HG03439 (cell line): ENCODE measurements around the gene TRIP10.

Experiments used
- ATAC-seq: cut with Tn5 transposase; IDR thresholded peaks from one replicate; pipeline ENCODE4 v1.9.1; 2021; ENCODE audit warnings: mild to moderate bottlenecking, moderate library complexity; ENCODE audit not compliant: unreplicated experiment

Gene TRIP10

DNA sequence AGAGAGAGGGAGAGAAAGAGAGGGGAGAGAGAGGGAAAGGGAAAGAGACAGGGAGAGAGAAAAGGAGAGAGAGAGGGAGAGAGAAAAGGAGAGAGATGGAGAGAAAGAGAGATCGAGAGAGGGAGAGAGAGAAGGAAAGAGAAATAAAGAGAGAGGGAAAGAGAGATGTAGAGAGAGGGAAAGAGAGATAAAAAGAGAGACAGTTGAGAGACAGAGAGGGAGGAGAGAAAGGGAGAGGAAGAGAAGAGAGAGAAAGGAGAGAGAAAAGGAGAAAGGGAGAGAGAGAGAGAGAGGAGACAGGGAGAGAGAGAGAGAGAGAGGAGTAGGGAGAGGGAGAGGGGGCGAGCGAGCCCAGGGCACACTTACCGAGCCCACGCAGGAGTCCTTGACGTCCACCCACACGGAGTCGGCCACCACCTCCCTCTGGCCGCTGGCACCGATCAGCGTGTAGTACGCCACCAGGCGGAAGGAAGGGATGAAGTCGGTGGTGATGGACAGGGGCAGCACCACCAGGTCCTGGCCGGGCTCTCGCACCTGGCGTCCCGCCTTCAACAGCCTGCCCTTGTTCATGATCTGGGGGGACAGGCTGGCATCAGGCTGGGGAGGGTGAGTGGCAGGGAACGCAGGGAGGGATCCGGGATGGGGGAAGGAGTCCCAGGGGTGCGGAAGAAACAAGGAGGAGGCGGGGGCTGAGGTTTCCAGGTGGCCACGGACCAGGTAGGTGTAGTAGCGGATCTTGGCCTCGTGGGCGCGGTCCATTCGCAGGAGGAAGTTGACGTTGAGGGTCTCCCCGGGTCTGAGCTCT lies 29.0 kb upstream of the TRIP10 start:
- ATAC-seq, result no peak

DNA sequence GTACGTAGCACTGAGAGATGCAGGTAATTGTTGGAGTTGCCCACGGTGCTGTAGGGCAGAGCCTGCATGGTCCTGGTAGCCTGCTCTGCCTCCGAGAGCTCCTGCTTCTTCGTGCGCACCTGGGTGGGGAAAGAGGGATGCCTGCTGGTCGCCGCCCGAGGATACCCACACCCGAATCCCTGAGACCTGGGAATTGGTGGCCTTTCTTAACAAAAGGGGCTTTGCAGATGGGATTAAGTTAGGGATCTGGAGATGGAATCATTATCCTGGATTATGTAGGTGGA lies 28.5 kb upstream of the TRIP10 start:
- ATAC-seq, result no peak

DNA sequence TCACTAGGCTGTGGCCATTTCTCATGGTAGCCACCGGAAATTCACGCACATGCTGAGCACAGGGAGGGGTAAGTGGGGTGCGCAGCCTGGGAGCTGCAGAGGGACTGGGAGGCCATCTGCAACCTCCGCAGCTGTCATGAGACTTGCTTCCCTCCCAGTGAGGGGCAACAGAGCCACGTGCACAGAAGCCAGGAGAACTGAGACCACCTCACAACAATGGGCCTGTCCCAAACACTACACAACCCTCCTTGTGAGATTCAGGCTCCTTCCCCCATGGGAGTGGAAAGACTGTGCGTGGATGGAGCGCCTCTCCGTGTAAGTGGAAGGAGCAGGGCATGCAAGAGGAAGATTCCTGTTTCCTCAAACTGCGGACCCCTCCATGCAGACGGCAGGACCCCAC lies 27.9 kb upstream of the TRIP10 start:
- no peak for ATAC-seq

DNA sequence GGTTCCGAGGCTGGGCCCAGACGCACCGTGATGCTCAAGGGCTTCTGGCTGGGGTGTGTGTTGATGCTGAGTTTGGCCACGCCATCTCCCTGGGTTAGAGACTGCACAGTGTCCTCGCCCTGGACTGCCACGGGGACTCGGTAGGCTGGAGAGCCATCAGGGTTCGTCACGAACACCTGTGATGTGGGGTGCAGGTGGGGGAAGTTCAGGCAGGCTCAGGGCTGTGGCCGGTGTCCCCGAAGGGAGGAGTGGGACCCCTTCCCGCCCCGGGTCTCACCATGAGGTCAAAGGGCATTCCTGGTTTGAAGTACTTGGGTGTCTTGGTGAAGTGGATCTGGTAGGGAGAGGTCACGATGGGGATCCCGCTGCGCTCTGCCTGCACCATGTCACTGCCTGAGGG lies 27.2 kb upstream of the TRIP10 start:
- no peak for ATAC-seq

DNA sequence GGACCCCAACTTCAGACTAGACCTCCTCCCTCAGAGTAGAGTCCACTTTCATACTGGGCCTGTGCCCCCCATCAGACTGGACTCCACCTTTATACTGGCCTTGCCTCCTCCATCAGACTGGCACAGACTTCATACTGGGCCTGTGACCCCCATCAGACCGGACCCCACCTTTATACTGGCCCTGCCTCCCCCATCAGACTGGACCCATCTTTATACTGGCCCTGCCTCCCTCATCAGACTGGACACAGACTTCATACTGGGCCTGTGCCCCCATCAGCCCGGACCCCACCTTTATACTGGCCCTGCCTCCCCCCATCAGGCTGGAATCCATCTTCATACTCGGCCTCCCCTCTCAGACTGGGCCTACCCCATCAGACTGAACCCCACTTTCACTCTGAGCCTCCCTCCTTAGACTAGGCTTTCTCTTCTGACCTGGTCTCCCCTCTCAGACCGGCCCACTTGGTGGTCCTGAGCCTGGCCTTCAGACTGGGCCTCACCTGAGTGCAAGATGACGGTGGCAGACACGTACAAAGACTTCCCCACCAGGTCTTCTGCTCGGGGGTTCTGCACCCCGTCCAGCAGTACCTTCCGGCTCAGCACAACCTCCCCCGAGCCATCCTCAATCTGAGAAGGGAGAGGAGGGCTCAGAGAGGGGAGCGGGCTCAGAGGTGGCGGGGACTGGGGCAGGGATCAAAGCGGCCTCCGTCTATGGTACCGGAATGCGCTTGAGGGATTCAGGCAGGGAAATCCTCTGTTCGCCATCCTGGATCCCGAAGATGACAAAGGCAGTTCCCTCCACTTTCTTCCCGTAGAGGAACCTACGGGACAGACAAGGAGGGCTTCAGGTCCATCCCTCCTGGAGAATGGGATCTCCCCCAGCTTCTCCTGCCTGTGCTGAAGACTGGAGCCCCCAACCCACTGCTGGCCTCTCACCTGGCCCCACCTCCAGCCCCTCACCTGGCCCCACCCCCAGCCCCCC lies 26.5 kb upstream of the TRIP10 start:
- no peak for ATAC-seq

DNA sequence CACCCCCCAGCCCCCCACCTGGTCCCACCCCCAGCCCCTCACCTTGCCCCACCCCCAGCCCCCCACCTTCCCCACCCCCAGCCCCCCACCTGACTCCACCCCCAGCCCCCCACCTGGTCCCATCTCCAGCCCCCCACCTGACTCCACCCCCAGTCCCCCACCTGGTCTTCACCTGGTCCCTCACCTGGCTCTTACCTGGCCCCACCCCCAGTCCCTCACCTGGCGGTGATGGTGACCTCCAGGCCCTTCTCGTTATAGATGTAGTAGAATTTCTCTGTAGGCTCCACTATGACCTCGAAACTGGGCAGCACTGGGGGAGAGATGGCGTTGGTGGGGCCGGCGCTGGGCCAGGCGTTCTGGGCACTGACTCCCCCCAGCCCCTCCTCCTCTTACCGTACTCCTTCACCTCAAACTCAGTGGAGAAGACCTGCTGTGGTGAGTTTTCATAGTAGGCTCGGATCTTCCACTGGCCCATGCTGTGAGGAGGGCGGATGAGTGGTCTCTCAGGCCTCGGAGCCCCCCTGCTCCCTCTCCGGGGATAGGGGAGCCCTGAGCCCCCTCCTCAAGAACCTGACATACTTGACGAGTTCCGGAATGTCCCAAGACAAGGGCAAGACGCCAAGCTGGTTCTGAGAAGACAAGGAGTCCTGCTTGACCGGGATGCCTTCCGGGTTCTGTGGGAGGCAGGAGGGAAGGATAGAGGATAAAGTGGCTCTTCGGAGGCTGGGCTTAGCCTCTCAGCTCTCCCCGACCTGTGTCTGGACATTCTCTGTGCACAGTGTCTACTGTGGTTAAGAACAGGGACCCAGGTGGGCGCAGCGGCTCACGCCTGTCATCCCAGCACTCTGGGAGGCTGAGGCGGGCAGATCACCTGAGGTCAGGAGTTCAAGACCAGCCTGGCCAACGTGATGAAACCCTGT lies 25.4 kb upstream of the TRIP10 start:
- ATAC-seq, result no peak

DNA sequence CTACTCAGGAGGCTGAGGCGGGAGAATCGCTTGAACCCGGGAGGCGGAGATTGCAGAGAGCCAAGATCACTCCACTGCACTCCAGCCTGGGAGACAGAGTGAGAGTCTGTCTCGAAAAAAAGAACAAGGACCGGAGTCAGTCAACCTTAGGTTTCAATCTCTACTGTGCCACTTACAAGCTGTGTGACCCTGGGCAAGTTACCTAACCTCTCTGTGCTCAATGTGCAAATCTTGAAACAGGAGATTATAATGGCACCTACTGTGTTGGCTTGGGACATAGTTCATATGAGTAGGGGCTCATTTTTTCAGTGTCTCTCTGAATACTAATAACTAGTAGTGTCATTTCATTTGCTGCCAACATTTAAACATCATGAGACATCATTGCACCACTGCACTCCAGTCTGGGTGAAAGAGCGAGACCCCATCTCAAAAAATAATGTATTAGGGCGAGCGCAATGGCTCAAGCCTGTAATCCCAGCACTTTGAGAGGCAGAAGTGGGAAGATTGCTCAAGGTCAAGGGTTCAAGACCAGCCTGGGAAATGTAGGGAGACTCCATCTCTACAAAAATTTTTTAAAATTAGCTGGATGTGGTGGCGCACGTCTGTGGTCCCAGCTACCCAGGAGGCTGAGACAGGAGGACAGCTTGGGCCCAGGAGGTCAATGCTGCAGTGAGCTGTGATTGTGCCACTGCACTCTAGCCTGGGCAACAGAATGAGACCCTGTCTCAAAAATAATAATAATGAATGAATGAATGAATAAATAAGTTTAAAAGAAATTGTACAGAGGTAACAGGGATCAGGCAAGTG lies 24.5 kb upstream of the TRIP10 start:
- ATAC-seq, result no peak

DNA sequence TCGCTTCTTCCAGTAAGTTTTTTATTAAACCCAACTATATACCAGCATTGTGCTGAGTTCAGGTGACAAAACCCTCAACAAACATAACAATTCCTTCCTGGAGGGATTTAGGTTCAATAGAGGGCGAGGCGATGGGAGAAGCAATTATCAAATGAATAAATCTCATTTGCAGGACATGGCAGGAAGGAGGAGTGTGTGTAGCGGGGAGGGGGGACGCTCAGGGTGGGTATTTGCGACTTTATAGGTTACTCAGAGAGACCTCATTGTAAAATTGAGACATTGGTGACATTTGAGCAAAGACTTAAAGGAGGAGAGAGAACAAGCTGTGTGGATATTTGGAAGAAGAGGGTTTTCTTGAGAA lies 22.9 kb upstream of the TRIP10 start:
- no peak for ATAC-seq

DNA sequence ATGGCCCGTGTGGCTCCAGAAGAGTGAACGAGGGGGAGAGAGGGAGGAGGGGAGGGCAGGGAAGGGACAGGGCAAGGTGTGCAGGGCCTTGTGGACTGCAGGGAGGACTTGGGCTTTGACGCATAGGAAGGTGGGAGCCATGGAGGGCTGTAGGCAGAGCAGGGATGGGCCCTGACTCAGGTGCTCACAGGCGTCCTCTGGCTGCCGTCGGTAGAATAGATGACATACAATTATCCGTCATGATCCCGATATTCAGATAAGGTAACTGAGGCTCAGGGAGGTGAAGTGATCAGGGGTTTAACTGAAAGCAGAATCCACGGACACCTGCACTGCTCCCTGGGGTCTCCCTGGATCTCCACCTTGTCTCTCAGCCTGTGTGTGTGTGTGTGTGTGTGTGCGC lies 22.4 kb upstream of the TRIP10 start:
- ATAC-seq, result no peak

DNA sequence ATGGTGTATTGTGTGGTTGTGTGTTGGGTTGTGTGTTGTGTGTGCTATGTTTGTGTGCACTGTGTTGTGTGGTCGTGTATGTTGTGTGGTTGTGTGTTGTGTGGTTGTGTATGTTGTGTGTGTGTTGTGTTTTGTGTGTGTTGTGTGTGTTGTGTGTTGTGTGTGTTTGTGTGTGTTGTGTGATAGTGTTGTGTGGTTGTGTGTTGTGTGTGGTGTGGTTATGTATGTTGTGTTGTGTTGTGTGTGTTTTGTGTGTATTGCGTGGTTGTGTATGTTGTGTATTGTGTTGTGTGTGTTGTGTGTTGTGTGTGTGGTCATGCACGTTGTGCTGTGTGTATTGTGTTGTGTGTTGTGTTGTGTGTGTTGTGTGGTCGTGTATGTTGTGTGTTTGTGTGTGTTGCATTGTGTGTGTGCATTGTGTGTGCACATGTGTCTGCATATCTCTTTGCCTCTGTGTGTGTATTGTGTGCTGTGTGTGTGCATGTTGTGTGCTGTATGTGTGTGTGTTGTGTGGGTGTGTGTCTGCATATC lies 22.0 kb upstream of the TRIP10 start:
- no peak for ATAC-seq

DNA sequence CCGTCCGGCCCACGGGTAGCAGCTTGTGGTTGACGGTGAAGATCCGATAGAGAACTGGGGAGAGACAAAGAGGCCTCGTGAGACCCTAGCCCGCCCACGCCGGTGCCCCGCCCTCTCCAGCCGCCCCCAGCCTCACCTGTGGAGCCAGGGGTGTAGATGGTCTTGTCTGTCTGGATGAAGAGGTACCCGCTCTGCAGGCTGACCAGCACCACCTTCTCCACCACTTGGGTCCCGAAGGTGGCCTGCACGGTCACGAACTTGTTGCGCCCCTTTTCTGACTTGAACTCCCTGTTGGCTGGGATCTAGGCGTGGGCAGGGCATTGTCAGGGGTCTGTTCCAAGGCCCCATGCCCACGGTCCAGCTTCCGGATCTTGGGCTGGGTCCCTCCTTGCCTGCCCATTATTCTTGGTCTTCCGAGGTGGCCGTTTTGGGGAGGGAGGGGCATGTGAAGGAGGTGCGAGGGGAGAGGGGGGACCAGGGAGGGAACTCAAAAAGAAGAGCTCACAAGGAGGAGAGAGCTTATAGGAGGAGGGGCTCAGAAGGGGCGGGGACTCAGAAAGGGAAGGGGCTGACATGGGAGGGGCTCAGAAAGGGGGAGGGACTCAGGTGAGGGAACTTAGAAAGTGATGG lies 21.3 kb upstream of the TRIP10 start:
- ATAC-seq, result no peak

DNA sequence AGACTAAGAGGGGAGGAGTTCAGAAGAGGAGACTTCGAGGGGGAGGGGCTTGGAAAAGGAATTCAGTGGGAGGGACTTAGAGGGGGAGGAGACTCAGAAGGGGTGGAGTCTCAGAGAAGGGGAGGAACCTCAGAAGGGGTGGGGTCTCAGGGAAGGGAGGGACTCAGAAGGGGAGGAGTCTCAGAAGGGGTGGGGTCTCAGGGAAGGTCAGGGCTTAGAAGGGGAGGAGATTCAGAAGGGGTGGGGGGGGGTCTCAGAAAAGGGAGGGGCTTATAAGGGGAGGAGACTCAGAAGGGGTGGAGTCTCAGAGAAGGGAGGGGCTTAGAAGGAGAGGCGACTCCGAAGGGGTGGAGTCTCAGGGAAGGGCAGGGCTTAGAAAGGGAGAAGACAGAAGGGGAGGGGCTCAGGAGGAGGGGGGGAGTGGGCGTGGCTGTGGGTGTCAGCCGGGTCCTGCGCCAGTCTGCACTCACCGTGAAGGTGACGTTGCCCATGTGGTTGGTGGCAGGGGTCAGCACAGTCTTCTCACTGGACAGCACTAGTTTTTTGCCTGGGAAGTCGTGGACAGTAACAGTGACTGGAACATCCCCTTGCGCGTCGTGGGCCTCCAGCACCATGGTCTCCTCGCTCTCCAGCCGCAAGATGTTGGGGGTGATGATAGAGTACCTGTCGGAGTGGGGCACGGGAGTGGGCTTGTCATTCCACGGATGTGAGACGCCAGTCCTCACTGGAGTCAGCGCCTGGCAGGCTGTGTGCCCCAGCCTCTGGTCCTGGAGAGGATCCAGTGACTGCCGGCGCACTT lies 20.5 kb upstream of the TRIP10 start:
- ATAC-seq, result no peak

DNA sequence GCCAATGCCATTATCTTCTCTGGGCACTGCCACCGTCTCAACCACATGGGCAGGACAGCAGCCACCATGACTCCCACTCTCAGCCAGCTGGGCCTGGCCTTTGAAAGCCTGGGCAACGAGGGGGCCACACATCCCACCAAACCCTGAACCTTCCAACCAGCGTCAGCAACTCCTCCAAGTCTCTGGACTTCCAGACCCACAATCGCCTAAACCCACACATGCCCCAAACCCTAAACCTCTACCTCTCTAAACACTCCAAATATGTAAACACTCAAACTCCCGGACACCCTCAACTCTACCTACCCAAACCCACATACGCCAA lies 20.0 kb upstream of the TRIP10 start:
- ATAC-seq, result no peak

DNA sequence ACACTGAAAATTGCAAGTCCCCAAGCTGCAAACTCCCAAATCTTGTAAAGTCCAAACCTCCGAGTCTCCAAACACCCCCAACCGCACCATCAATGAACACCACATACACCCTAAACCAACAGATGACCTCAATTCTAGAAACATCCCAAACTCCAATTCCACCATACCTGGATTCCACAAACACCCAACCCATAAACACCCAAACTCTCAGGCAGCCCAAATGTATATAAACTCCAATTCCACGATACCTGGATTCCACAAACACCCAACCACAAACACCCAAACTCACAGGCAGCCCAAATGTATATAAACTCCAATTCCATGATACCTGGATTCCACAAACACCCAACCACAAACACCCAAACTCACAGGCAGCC lies 19.5 kb upstream of the TRIP10 start:
- no peak for ATAC-seq

DNA sequence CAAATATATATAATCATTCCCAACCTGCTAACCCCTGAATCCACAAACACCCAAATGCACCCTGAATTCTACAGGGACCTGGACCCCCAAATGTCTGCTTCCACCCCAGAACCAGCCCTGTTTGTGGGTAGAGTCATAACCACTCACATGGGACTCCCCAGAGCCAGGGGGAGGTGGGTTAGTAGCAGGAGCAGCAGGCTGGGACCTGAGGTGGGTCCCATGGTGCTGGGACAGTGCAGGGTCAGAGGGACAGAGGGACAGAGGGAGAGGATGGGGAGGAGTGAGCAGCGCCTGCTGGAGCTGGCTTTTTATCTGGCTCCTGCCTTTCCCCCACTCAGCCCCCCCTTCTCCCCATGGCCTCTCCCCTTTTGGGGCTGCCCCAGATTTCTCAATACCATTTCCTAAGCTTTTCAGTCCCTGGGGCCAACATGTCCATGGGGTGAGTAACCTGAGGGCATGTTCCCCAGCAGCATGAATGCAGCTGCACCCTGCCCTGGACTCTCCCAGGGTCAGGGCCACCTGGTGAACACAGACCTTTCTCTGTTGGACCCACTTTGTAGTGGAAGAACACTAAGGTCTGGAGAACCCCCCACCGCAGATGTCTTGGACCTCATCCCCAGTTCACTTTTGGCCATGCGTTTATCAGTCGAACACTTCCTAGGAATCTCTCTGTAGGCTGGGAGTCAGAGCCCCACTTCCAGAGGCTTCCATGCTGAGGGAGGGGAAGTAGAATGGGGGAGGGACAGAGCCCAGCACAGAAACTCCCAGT lies 18.9 kb upstream of the TRIP10 start, which contains the start of gene C3:
TSS of gene C3 (minus strand) at position 282 of the 769 bp plus-strand sequence. CDS start at position 221, 61 bp downstream.
- ATAC-seq, result no peak

DNA sequence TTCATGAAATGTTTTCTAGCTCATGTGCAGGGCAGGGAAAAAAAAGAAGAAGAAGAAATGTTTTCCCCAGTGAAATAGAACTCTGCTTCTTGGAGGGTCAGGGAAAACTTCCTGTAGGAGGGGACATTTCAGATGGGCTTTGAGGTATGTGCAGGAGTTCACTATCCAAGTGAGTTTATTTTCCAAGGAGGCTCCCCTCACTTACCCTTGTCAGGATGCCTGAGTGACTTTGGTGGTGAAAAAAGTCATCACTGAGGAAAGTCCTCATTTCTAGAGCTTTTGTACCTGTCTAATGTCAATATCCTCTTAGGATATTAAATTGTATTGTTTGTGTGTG lies 18.4 kb upstream of the TRIP10 start:
- no peak for ATAC-seq

DNA sequence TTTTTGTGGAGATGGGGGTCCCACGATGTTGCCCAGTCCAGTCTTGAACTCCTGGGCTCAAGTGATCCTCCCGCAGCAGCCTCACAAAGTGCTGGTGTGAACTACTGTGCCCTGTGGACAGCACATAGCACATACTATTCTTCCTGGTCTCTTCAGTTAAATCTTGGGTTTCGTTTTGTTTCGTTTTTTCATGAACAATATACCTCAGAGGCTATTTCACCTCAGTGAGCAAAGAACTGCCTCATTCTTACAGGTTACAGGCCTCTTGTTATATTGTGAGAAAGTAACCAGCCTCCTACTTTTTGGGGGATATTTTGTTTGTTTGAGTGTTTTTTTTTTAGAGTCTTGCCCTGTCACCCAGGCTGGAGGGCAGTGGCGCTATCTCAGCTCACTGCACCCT lies 17.7 kb upstream of the TRIP10 start:
- ATAC-seq, result no peak

DNA sequence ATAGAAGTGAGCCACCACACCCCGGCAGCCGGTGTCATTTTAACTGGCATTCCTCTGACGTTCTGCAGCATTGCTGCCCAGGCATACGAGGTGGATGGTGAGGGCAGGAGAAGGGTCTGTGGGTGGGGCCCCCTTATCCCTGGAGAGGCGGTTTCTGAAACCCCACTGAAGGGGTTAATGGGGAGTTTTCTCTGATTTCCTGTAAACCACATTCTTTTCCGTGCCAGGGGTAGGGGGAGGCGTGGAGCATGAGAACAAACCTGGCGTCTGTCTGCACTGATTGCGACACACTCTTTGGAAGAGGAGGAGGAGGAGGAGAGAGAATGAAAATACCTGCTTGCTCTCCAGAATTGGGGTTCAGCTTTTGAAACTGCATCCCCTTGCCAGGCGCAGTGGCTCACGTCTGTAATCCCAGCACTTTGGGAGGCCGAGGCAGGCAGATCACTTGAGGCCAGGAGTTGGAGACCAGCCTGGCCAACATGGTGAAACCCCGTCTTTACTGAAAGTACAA lies 16.3 kb upstream of the TRIP10 start:
- ATAC-seq, result no peak
